ENCODE data around the gene ACSM2B.
"Not testable (repeated sequence)": the region's sequence is repeated elsewhere in the genome, so short reads cannot be mapped to it uniquely, and the experiment has no call there.

Gene ACSM2B

DNA sequence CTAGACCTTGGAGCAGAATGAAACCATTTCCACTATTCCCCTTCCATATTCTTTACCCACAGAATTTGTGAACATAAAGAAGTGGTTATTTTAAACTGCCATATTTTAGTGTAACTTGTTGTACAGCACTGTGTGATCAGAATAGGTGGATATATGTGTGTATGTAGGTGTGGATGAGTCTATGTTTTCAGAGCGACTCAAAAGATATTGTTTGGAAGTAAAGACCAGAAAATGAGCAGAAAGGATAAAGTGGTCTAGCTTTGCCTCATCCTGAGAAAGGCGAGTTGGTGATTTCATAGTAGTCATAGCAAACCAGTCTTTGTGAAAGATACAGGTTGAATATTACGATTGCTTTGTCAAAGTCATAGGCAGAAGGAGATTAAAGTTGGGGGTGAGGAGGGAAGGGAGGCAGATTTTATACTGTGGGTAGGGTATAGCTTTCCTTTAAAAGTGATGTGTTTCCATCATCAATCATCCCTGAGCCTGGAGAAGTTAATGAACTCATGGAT is 43.8 kb downstream of the ACSM2B start:
- DNase-seq (ENCODE audit: low read depth), result not testable (repeated sequence)

DNA sequence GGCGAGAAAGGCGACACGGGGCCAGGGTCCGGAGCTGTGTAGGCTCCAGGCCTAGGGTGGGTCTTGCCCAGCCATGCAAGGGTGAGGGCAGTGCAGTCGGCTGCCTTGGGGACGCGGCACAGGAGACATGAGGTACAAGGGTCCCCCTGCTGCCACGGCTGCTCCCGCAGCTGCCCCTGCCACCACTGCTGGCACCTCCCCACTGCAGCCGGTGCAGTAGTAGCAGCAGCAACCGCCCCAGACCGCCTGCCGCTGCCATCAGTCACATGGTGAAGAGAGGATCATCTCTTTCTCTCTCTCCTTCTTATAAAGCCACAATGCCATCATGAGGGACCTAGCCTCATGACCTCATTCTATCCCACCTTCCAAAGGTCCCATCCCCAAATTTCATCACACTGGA is 44.4 kb downstream of the ACSM2B start:
- not testable (repeated sequence) for DNase-seq (ENCODE audit: low read depth)

DNA sequence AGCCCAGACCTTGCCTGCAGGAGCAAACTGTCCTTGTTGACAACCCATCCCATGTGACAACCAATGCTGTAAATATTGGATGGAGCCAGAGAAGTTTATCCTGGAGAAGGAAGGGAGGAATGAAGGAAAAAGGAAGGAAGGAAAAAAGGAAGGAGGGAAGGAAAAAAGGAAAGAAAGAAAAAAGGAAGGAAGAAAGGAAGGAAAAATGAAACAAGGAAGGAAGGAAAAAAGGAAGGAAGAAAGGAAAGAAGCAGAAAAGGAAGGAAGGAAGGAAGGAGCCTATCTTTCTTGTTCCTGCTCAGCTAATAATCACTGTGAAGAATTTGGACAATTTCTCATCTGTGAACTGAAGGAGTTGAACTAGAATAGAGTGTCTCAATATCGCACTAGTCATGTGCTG is 56.1 kb downstream of the ACSM2B start:
- no peak for DNase-seq (ENCODE audit: low read depth)

DNA sequence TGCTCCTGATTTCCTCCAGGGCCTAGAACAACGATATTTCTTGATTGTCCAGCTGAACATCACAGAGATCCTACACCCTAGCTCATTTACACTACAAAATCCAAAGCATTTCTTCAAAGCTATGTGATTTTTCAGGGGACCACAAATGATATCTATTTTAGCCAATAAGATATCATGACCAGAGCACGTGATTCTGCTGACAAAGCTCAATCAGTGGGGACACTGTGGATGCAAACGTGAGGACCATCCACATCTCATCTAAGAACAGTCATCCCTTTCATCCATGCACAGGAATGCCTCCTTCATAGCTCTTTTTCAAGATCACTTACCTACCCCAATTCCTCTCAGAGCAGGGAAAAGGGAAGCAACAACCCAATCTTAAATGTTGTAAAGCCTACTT is 56.9 kb downstream of the ACSM2B start:
- no peak for DNase-seq (ENCODE audit: low read depth)

DNA sequence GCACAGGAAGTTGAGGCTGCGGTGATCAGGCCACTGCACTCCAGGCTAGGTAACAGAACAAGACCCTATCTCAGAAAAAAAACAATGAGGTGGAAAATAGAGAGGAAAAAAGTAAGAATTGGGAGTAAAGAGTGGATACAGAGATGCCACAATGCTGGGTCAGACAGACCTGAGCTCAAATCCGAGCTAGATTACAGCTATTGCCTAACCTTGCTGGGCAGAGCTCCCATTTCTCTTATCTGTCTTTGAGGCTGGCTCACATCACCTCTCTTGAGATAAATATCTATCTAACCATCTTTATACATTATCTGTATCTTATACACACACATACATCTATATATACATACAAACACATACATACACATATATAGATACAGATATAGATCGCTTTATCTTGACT is 59.0 kb downstream of the ACSM2B start:
- DNase-seq (ENCODE audit: low read depth), result no peak

DNA sequence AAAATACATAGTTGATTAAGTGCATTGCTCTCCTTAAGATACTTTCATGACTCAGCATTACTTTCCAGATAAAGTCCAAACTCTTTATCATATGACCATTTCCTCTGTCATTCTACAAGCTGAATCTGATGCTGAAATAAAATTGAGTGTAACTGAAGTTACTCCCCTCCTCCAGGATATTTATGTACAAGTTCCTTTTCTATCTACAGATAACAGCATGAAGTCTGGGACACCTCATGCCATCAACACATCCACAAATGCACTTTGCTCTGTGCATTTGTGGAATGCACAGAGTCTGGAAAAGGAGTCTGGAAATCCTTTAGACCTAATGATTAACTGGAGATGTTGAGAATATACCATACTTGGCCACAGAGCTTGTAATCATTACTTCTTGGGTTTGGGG is 60.5 kb downstream of the ACSM2B start:
- no peak for DNase-seq (ENCODE audit: low read depth)

DNA sequence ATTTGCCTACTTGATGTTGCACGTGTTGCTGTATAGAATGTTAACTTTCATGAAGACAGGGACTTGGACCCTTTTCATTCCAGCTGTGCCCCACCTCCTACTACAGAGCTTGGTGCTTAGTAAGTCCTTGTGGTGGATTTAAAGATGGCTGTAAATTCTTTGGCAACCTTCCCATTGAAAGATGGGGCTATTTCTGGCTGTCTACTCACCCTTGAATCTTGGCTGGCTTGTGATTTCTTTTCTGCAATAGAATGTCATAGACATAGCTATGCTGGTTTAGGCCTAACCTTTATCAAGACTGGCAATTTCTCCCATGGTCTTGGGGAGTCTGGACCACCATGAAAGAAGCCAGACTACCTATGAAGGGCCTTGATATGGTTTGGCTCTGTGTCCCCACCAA is 65.8 kb downstream of the ACSM2B start:
- no peak for DNase-seq (ENCODE audit: low read depth)

DNA sequence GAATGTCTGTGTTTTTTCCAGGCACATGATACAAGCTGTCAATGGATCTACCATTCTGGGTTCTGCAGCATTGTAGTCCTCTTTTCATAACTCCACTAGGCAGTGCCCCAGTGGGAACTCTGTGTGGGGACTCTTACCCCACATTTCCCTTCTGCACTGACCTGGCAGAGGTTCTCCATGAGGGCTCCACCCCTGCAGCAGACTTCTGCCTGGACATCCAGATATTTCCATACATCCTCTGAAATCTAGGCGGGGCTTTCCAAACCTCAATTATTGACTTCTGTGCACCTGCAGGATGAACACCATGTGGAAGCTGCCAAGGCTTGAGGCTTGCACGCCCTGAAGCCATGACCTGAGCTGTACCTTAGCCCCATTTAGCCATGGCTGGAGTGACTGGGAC is 68.9 kb downstream of the ACSM2B start:
- DNase-seq (ENCODE audit: low read depth), result no peak

DNA sequence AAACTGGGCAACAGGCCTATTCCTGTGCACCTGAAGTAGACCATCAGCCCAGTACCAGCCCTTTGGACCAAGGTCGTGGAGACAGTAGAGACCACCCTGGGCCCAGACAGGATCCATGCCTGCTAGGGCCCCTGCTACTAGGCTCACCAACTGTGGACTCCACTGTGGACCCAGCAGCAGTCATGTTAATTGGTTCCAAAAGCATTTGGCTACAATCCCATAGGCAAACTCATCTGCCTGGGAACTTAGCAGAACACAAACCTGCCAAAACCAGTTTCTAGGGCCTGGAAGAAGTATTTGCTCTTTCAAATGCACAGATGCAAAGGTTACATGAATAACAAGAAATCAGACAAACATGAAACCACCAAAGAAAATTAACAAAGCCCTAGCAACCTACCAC is 71.7 kb downstream of the ACSM2B start:
- no peak for DNase-seq (ENCODE audit: low read depth)

DNA sequence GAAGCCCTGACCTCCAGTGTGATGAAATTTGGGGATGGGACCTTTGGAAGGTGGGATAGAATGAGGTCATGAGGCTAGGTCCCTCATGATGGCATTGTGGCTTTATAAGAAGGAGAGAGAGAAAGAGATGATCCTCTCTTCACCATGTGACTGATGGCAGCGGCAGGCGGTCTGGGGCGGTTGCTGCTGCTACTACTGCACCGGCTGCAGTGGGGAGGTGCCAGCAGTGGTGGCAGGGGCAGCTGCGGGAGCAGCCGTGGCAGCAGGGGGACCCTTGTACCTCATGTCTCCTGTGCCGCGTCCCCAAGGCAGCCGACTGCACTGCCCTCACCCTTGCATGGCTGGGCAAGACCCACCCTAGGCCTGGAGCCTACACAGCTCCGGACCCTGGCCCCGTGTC is 84.7 kb downstream of the ACSM2B start:
- DNase-seq (ENCODE audit: low read depth), result not testable (repeated sequence)

DNA sequence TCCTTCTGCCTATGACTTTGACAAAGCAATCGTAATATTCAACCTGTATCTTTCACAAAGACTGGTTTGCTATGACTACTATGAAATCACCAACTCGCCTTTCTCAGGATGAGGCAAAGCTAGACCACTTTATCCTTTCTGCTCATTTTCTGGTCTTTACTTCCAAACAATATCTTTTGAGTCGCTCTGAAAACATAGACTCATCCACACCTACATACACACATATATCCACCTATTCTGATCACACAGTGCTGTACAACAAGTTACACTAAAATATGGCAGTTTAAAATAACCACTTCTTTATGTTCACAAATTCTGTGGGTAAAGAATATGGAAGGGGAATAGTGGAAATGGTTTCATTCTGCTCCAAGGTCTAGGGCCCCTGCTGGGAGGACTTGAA is 85.2 kb downstream of the ACSM2B start:
- not testable (repeated sequence) for DNase-seq (ENCODE audit: low read depth)

Measured in activated T-helper 9 cell treated with anti-CD3 and anti-CD28 coated beads, Interleukin-2, amount 50 U/mL, for 16 hours (primary cell).